Naive B cell (primary cell): ENCODE results near the gene MARCKSL1. TPM values are rescaled to one million over a fixed set of nuclear protein-coding genes. Genes with fewer than 3 reads are reported as not detected.

ENCODE experiments used
- ATAC-seq, 2 donors: fragments of 150-1000 bp; cut with Tn5 transposase; 2 replicates each; pipeline ENCODE4 v1.10.0; 2021; ENCODE audit warnings: low read depth in 2 of 2, mild to moderate bottlenecking in 2 of 2, moderate library complexity in 2 of 2
- DNase-seq: peaks from one replicate; pipeline ENCODE4 v3.0.0; 2022
- H3K27ac Mint-ChIP-seq, 6 donors: one replicate each; pipeline ENCODE4 v1.8.0; 2020 to 2022; ENCODE audit warnings: mild to moderate bottlenecking in 6 of 6, mixed read lengths in 6 of 6, moderate library complexity in 5 of 6, inconsistent platforms in 2 of 6
- H3K27me3 Mint-ChIP-seq, 3 donors: one replicate each; pipeline ENCODE4 v1.8.0; 2021 to 2022; ENCODE audit warnings: mixed read lengths in 3 of 3, mild to moderate bottlenecking in 1 of 3
- H3K36me3 Mint-ChIP-seq, 2 donors: one replicate each; pipeline ENCODE4 v1.8.0; 2020 to 2022; ENCODE audit warnings: mixed read lengths in 2 of 2, inconsistent platforms in 1 of 2, mild to moderate bottlenecking in 1 of 2
- H3K4me1 Mint-ChIP-seq, 3 donors: one replicate each; pipeline ENCODE4 v1.8.0; 2020 to 2022; ENCODE audit warnings: mixed read lengths in 3 of 3, inconsistent platforms in 1 of 3, mild to moderate bottlenecking in 1 of 3, moderate library complexity in 1 of 3
- H3K4me3 Mint-ChIP-seq, 8 donors: one replicate each; pipeline ENCODE4 v1.8.0; 2020 to 2022; ENCODE audit warnings: mild to moderate bottlenecking in 8 of 8, mixed read lengths in 8 of 8, moderate library complexity in 8 of 8, inconsistent platforms in 2 of 8
- H3K9me3 Mint-ChIP-seq, 7 donors: one replicate each; pipeline ENCODE4 v1.8.0; 2020 to 2022; ENCODE audit warnings: mixed read lengths in 7 of 7, mild to moderate bottlenecking in 5 of 7, inconsistent platforms in 2 of 7, moderate library complexity in 1 of 7
- polyA plus RNA-seq, 6 donors: library from polyadenylated mRNA; unstranded; fragments of 300-500 nt; fragmentation: Illumina TruSeq; gene quantifications; one replicate each; pipeline ENCODE4 v1.2.3, GENCODE V29; 2021; ENCODE audit warnings: low read depth in 6 of 6

MARCKSL1 gene, protein sequence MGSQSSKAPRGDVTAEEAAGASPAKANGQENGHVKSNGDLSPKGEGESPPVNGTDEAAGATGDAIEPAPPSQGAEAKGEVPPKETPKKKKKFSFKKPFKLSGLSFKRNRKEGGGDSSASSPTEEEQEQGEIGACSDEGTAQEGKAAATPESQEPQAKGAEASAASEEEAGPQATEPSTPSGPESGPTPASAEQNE
- 100 to 1,000 TPM; 171 to 297 (median 207) TPM for polyA plus RNA-seq

DNA sequence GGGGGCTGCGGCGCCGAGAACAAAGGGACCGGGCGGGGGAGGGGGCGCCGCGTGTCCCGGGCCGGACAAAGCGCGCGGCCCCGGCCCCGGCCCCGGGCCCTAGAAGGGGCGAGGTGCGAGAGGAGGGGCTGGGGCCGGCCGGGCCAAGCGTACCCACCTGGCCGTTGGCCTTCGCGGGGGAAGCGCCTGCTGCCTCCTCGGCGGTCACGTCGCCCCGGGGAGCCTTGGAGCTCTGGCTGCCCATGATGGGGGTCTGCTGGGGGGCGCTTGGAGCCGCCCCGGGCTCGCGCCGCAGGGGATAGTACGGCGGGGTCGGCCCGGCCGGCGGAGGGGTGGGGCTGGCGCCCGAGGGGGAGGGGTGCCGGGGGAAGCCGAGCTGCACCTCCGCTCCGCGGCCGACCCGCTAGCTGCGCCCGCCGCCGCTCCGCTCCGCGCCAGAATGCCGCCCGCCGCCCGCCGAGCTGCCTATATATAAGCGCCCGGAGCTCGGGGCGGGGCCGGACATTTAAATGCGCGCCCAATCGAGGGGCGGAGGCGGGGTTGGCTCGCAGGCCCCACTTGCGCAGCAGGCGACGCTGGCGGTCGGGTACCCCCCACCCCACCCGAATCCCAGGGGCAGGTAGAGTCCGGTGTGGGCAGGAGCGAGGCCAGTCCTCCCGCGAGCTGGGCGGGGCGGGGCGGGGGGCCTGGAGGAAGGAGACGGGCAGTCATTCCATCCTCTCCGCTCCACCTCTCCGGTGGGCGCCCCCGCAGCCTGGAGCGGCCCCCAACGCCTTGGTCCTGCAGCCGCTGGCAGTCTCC lies at the start of gene MARCKSL1:
TSS of gene MARCKSL1 (minus strand) at position 444 of the 801 bp plus-strand sequence. CDS start at position 244, 200 bp downstream.
- ATAC-seq = peak; percentile 46 to 53
- H3K27ac Mint-ChIP-seq = peak within 1 kb of the TSS in 5 of 6 donors; percentile 85 to 95 (median 92)
- peaks cover 6 to 13% of the 10 kb centered on the region in 2 donors for H3K36me3 Mint-ChIP-seq
- peak within 1 kb of the TSS; percentile 86 to 95 (median 91) for H3K4me3 Mint-ChIP-seq
- H3K9me3 Mint-ChIP-seq = no peaks in the 10 kb centered on the region
- no peaks in the 10 kb centered on the region for H3K27me3 Mint-ChIP-seq
- peaks cover 59 to 72% (median 63%) of the 10 kb centered on the region in 3 donors for H3K4me1 Mint-ChIP-seq
- peak; percentile 90 for DNase-seq

DNA sequence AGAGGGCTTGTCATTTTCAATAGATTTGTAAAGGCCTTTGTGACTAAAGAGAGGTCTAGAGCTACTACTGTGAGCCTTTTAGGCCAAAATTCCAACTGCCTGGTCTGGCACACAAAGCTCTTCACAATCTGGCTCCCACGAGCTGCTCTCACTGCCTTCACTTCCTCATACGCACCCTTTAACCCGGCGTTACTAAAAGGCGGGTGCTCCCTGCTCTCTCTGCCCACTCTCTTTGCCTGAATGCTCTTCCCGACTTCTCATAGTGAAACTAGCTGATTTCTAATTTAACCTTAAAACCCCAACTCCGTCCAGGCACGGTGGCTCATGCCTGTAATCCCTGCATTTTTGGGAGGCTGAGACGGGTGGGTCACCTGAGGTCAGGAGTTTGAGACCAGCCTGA lies 44.0 kb upstream of the MARCKSL1 start:
- Mint-ChIP-seq H3K27ac (peak overlapping the region in 1 of 6 donors; percentile 33), H3K9me3 (no peaks in the 10 kb centered on the region), H3K4me1 (peaks cover 0 to 9% (median 1%) of the 10 kb centered on the region in 3 donors), H3K4me3 (no peak overlapping the region), H3K27me3 (no peaks in the 10 kb centered on the region), H3K36me3 (peaks cover 20 to 36% of the 10 kb centered on the region in 2 donors)
- DNase-seq = no peak
- ATAC-seq = no peak

DNA sequence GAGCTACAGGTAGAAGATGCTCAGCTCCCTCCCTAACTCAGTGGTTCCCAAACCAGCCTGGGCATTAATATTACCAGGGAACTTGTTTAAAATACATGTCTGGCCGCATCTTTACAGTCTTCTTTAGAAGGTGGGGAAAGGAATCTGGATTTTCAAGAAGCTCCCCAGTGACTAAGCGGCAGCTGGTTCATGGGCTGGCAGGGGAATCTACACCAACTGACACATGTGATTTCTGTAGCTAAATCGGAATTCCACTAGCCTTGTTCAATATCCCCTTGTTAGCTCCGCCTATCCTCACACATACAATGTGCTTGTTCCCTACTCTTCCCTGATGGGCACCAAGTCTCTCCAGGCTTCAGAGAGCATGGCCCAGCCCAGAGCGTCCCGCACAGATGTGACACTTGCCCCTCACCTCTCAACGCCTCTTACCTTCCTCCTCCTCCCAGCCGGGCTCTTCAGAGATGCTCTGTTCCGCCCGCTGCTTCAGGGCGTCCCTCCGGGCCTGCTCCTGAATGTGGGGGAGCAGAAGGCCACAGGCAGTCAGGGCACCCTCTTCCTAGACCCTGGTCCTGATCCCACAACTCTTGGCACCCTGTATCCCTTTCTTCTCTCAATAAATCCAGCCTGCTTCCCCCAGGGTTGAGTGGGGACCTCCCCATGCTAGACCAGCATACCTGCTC lies 41.6 kb upstream of the MARCKSL1 start:
- H3K4me1 Mint-ChIP-seq = peaks cover 1 to 17% (median 10%) of the 10 kb centered on the region in 3 donors
- ATAC-seq (no peak), DNase-seq (no peak)
- no peaks in the 10 kb centered on the region for H3K27me3 Mint-ChIP-seq
- H3K4me3 Mint-ChIP-seq = no peak overlapping the region
- peaks cover 9 to 36% of the 10 kb centered on the region in 2 donors for H3K36me3 Mint-ChIP-seq
- H3K27ac Mint-ChIP-seq = peak overlapping the region in 3 of 6 donors; percentile 21 to 91 (median 44)
- H3K9me3 Mint-ChIP-seq = no peaks in the 10 kb centered on the region

DNA sequence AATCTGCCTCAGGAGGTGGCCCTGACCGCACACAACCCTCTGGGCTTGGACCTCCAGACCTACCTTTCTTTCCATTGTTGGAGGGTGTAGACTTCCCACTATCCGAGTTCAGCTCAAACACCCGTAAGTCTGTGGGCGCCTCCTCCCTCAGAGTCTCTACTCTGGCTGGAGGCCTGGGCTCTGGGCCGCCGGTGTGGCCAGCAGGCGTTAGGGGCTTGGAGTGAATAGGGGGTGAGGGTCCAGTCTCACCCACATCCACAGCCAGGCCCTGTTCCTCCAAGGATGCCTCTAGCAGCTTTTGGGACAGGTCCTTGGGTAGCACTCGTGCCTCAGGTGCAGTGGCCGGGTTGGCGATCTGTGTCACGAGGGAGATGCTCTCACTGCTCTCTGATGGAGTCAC lies 40.2 kb upstream of the MARCKSL1 start:
- ATAC-seq = no peak
- no peaks in the 10 kb centered on the region for H3K27me3 Mint-ChIP-seq
- no peaks in the 10 kb centered on the region for H3K9me3 Mint-ChIP-seq
- H3K36me3 Mint-ChIP-seq = peaks cover 9 to 43% of the 10 kb centered on the region in 2 donors
- H3K4me3 Mint-ChIP-seq = peak overlapping the region in 1 of 8 donors; percentile 15
- no peak for DNase-seq
- peaks cover 14 to 29% (median 20%) of the 10 kb centered on the region in 3 donors for H3K4me1 Mint-ChIP-seq
- H3K27ac Mint-ChIP-seq = peak overlapping the region in 2 of 6 donors; percentile 34 to 42

DNA sequence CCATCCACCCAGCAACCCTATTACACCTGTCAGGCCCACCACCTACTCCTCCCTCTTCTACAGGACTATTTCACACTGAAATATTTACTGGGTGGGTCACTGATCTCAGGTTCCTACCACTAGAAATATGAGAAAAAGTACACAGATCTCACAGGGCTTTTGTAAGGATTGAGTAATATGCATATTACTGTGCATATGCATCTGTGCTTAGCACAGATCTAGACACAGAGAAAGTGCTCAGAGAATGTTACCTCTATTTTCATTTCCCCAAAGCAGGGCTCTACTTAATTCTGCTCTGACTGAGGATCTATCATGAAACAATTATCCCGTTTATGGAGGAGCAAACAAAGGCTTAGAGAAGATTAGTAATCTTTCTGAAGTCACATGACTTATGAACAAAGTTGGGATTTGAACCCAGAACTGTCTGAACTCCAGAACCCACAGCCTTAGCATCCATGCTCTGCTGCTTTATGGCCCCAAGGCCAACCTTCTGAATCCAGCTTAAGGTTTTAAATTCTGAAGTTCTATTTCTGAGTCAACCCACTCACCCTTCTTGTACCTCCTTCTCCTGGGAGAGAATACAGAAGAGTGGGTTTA lies 38.1 kb upstream of the MARCKSL1 start:
- no peak for DNase-seq

DNA sequence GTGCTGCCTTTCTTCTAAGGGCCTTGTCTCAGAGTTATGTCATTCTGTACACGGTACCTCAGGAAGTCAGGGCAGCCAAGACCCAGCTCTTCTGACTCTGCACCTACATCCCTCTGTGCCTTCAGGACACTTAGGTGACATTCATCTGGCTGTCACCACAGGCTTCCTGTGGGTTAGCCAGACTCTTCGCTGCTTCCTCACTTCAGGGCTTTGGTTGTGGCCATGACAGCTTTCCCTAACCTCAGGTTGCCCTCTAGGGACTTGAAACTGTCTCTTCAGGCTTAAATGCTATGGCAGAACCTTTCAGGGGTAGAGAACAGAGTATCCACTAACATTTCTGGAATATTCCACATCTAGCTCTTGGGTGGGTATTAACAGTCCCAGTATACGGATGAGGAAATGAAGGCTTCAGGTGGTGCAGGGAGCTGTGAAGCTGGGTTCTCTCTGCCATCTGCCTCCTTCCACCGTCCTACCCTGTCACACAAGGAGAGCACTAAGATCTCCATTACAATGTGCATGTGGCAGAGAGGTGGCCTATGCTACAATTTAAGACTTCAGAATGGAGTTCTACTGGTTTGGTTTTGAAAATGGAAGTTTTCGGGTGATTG lies 36.2 kb upstream of the MARCKSL1 start:
- Mint-ChIP-seq H3K27ac (peak overlapping the region in 5 of 6 donors; percentile 8 to 86 (median 28)), H3K9me3 (no peaks in the 10 kb centered on the region), H3K4me3 (no peak overlapping the region)

More for the DNA sequence above, 38.1 kb upstream of the MARCKSL1 start:
- peaks cover 14 to 27% (median 19%) of the 10 kb centered on the region in 3 donors for H3K4me1 Mint-ChIP-seq
- peaks cover 3 to 25% of the 10 kb centered on the region in 2 donors for H3K36me3 Mint-ChIP-seq
- peak overlapping the region in 1 of 6 donors; percentile 60 for H3K27ac Mint-ChIP-seq
- ATAC-seq = no peak
- H3K4me3 Mint-ChIP-seq = no peak overlapping the region
- no peaks in the 10 kb centered on the region for H3K27me3 Mint-ChIP-seq
- H3K9me3 Mint-ChIP-seq = no peaks in the 10 kb centered on the region

DNA sequence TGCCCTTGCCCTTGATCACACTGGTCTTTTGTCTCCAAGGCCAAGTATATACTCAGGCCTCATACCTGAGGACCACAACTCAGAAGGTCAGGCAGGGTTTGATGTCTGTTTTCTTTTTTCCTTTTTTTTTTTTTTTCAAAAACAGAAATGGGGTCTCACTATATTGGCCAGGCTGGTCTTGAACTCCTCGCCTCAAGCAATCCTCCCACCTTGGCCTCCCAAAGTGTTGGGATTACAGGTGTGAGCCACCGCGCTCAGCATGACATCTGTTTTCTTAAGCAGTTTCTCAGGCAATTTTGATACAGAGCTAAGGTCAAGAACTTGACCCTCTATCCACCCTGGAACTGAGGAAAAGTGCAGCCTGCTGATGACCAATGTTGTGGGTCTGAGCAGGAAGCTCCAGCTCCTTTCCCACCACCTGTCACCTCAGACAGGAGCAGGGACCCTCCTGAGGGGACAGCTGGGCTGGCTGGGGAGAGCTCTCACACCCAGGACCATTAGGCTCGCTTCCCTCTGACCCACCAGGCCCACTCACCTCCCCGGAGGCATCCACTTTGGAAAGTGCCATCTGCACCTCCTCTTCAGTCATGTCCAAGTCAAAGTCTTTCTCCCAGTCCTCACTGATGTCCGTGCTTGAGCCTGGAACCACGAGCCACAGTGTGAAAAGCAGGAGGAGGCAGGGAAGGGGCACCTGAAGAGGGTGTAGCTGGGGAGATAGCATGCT lies 32.0 kb upstream of the MARCKSL1 start:
- no peak overlapping the region for H3K4me3 Mint-ChIP-seq
- peaks cover 0 to 7% of the 10 kb centered on the region in 2 donors for H3K36me3 Mint-ChIP-seq
- ATAC-seq = no peak
- peaks cover 20 to 31% (median 28%) of the 10 kb centered on the region in 3 donors for H3K4me1 Mint-ChIP-seq
- no peak overlapping the region for H3K27ac Mint-ChIP-seq
- no peak for DNase-seq
- no peaks in the 10 kb centered on the region for H3K27me3 Mint-ChIP-seq
- no peaks in the 10 kb centered on the region for H3K9me3 Mint-ChIP-seq

More for the DNA sequence above, 36.2 kb upstream of the MARCKSL1 start:
- no peaks in the 10 kb centered on the region for H3K27me3 Mint-ChIP-seq
- H3K4me1 Mint-ChIP-seq = peaks cover 14 to 26% (median 19%) of the 10 kb centered on the region in 3 donors
- peaks cover 0 to 10% of the 10 kb centered on the region in 2 donors for H3K36me3 Mint-ChIP-seq
- ATAC-seq (peak; percentile 82 to 86), DNase-seq (peak; percentile 45)

DNA sequence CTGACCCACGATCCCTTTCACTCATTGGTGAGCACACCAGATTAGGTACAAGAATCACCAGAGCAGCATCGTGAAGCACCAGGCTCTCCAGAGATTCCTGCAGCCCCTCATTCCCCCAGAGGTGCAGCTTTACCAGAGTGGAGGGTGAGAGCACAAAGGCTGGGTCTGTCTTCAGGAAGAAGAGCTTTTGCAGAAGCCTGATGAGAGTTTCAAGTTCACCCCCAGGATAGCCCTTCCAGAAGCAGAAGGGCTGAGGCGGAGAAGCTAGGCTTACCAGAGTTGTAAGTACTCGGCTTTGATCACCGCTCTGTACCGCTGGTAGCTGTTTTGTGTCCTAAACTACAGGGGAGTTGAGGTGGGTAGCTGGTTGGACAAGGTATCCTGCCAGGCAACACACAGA lies 29.4 kb upstream of the MARCKSL1 start:
- Mint-ChIP-seq H3K4me1 (peaks cover 22 to 30% (median 22%) of the 10 kb centered on the region in 3 donors), H3K9me3 (peaks cover 0 to 1% (median 0%) of the 10 kb centered on the region in 7 donors), H3K36me3 (no peaks in the 10 kb centered on the region), H3K27me3 (peaks cover 0 to 5% (median 0%) of the 10 kb centered on the region in 3 donors), H3K27ac (peak overlapping the region in 2 of 6 donors; percentile 23 to 70), H3K4me3 (no peak overlapping the region)
- no peak for DNase-seq
- no peak for ATAC-seq

DNA sequence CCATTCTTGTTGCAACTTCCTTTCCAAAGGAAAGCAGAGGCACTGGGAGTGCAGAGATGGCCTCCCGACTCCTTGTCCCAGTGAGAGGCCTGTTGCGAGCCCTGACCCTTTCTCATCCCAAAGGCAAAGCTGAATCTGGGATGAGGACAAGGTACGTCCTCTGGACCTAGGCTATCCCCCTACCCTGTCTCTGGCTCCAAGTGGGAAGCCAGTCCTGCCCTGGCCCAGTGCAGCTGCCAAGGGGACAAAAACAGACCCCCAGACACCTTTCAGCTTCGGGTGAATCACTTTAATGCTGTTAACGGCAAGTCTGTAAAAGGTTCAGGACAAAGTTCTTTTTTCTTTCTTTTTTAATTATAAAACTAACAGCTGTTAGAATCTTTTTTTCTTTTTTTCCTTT lies 28.8 kb upstream of the MARCKSL1 start:
- H3K27ac Mint-ChIP-seq = peak overlapping the region in 1 of 6 donors; percentile 70
- ATAC-seq (no peak), DNase-seq (no peak)
- H3K4me3 Mint-ChIP-seq = no peak overlapping the region
- no peaks in the 10 kb centered on the region for H3K36me3 Mint-ChIP-seq
- peaks cover 0 to 1% (median 0%) of the 10 kb centered on the region in 7 donors for H3K9me3 Mint-ChIP-seq
- H3K27me3 Mint-ChIP-seq = peaks cover 0 to 5% (median 0%) of the 10 kb centered on the region in 3 donors
- peaks cover 25 to 34% (median 28%) of the 10 kb centered on the region in 3 donors for H3K4me1 Mint-ChIP-seq

DNA sequence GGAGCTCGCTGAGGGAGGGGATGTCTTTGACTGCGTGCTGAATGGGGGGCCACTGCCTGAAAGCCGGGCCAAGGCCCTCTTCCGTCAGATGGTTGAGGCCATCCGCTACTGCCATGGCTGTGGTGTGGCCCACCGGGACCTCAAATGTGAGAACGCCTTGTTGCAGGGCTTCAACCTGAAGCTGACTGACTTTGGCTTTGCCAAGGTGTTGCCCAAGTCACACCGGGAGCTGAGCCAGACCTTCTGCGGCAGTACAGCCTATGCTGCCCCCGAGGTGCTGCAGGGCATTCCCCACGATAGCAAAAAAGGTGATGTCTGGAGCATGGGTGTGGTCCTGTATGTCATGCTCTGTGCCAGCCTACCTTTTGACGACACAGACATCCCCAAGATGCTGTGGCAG lies 27.7 kb upstream of the MARCKSL1 start:
- Mint-ChIP-seq H3K27me3 (peaks cover 0 to 5% (median 0%) of the 10 kb centered on the region in 3 donors), H3K9me3 (peaks cover 0 to 1% (median 0%) of the 10 kb centered on the region in 7 donors), H3K27ac (peak overlapping the region in 2 of 6 donors; percentile 13 to 44), H3K4me1 (peaks cover 28 to 42% (median 35%) of the 10 kb centered on the region in 3 donors), H3K4me3 (peak overlapping the region in 3 of 8 donors; percentile 15 to 50 (median 33)), H3K36me3 (no peaks in the 10 kb centered on the region)
- DNase-seq = no peak
- ATAC-seq = no peak

DNA sequence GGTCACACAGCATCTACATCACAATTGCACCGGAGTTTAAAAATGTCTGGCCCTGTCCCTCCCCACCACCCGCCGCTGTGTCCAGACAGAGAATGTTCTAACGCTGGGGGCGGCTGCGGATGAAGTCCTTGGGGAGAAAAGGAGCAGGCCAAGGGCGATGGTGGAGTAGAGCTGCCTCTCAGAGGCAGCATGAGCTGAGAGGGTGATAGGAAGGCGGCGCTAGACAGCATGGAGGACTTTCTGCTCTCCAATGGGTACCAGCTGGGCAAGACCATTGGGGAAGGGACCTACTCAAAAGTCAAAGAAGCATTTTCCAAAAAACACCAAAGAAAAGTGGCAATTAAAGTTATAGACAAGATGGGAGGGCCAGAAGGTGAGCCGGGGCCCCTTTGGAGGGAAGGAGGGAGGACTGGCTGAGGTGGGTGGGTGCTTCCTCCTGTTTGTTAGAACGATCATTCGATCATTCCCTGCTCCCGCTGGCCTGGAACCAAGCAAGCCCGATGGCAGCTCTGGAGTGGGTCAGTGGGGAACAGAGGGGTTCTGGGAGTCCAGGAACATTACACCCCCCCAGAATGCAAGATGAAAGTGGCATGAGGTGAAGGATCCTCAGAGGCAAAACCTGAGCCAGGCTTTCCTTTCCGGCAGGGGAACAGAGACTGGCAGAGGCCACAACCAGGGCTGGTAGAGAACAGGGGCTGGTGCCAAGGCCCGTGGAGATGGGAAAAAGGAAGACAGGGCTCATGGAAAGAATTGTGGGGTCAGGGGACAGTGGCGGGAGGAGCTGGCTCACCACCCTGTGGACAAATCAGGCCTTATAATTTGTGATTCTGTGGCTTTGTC lies 26.7 kb upstream of the MARCKSL1 start, which contains the start of the genes FAM229A and TSSK3:
TSS of gene FAM229A (minus strand) at position 12 of the 840 bp plus-strand sequence. CDS start 394 bp downstream, outside the sequence.
TSS of gene TSSK3 (plus strand) at position 66 of the 840 bp plus-strand sequence. CDS start at position 229, 163 bp downstream.
- Mint-ChIP-seq H3K36me3 (no peaks in the 10 kb centered on the region), H3K27ac (peak within 1 kb of the TSS in 4 of 6 donors; percentile 47 to 93 (median 69)), H3K4me3 (peak within 1 kb of the TSS; percentile 50 to 81 (median 68)), H3K4me1 (peaks cover 28 to 44% (median 35%) of the 10 kb centered on the region in 3 donors), H3K9me3 (peaks cover 0 to 1% (median 0%) of the 10 kb centered on the region in 7 donors), H3K27me3 (peaks cover 0 to 5% (median 0%) of the 10 kb centered on the region in 3 donors)
- DNase-seq (no peak), ATAC-seq (no peak)
